HCT116 (cell line): ENCODE data around the gene MRPL50. TPM values are rescaled to one million over a fixed set of nuclear protein-coding genes. Genes with fewer than 3 reads are reported as not detected.

Experiments used
- ATAC-seq: fragments of 200-7000 bp; cut with Tn5 transposase; 2 replicates; pipeline ENCODE4 v1.9.1; 2020; ENCODE audit warnings: mild to moderate bottlenecking, moderate library complexity
- BruUV-seq: library from RNA; stranded (reverse); fragments of 400-500 nt; replicated peaks from 2 replicates; lab custom pipeline; 2021; lab: Mats Ljungman, UMichigan
- CTCF ChIA-PET: fragments of 300-600 bp; sonication (Branson Sonifier 250); formaldehyde crosslinking; loops from one replicate; lab custom pipeline; 2021; ENCODE audit warnings: antibody characterized with exemption; lab: Charles Lee
- POLR2A ChIA-PET: fragments of 300-600, 350-600 bp; sonication (Branson Sonifier 250); formaldehyde crosslinking; loops from one replicate; lab custom pipeline; 2021; ENCODE audit warnings: antibody characterized with exemption; lab: Charles Lee
- RAD21 ChIA-PET, 2 experiments: fragments of 300-600 bp; sonication (Branson Sonifier 250); formaldehyde crosslinking; loops; one replicate each; lab custom pipeline; 2023; ENCODE audit warnings: low total read pairs in 2 of 2; ENCODE audit not compliant: uncharacterized antibody in 2 of 2, unreplicated experiment in 2 of 2, low non-redundant PET in 1 of 2; lab: Charles Lee
- DNase-seq: peaks from one replicate; pipeline ENCODE4 v3.0.0-alpha.2; 2010; ENCODE audit warnings: low read depth, low spot score
- H2AFZ ChIP-seq: fragments of 200-600 bp; shearing (Covaris generic), sonication (generic); 2 replicates; pipeline ENCODE4 v1.6.1; 2017; ENCODE audit warnings: low read depth, mixed run types, mixed read lengths, antibody characterized with exemption, low read length; ENCODE audit not compliant: poor library complexity, severe bottlenecking
- H3K27ac ChIP-seq: 2 replicates; pipeline ENCODE4 v1.5.1; 2012; ENCODE audit warnings: low read depth, low read length
- H3K27me3 ChIP-seq: fragments of 200-600 bp; sonication (generic); 2 replicates; pipeline ENCODE4 v1.6.1; 2016; ENCODE audit warnings: mixed run types, low read length, mixed read lengths; ENCODE audit not compliant: insufficient read depth
- H3K36me3 ChIP-seq, 2 experiments: fragments of 200-500 bp in 1 of 2; fragments of 200-600 bp in 1 of 2; sonication (Bioruptor generic) in 1 of 2; sonication (generic) in 1 of 2; 2 replicates each; pipeline versions ENCODE4 v1.5.1 to v1.6.1; 2014 to 2016; ENCODE audit warnings: low read length in 2 of 2, inconsistent platforms in 1 of 2, mixed read lengths in 1 of 2, mixed run types in 1 of 2; ENCODE audit not compliant: insufficient read depth in 2 of 2, control insufficient read depth in 1 of 2
- H3K4me1 ChIP-seq, 2 experiments: fragments of 200-600 bp in 1 of 2; sonication (generic) in 1 of 2; 2 replicates each; pipeline versions ENCODE4 v1.5.1 to v1.6.1; 2012 to 2017; ENCODE audit warnings: low read length in 2 of 2, inconsistent platforms in 1 of 2, mild to moderate bottlenecking in 1 of 2, mixed read lengths in 1 of 2, mixed run types in 1 of 2, moderate library complexity in 1 of 2; ENCODE audit not compliant: insufficient read depth in 2 of 2, control insufficient read depth in 1 of 2
- H3K4me2 ChIP-seq: fragments of 200-600 bp; sonication (generic); 2 replicates; pipeline ENCODE4 v1.6.1; 2017; ENCODE audit warnings: mixed run types, low read length, mixed read lengths
- H3K4me3 ChIP-seq, 2 experiments: fragments of 200-600 bp in 1 of 2; sonication (generic) in 1 of 2; replicated peaks in 1 of 2; 2 replicates each; pipeline ENCODE4 v1.5.1; 2011 to 2016; ENCODE audit warnings: low read length in 2 of 2, control low read depth in 1 of 2, low read depth in 1 of 2, mild to moderate bottlenecking in 1 of 2, mixed read lengths in 1 of 2, mixed run types in 1 of 2
- H3K79me2 ChIP-seq: fragments of 200-600 bp; sonication (generic); 2 replicates; pipeline ENCODE4 v1.6.1; 2017; ENCODE audit warnings: mild to moderate bottlenecking, mixed run types, low read length, moderate library complexity, mixed read lengths; ENCODE audit not compliant: insufficient read depth
- H3K9ac ChIP-seq: fragments of 200-600 bp; sonication (generic); 2 replicates; pipeline ENCODE4 v1.6.1; 2016; ENCODE audit warnings: low read length, mixed read lengths
- H3K9me2 ChIP-seq: fragments of 200-600 bp; sonication (generic), shearing (Covaris generic); 2 replicates; pipeline ENCODE4 v1.6.1; 2017; ENCODE audit warnings: mixed run types, mild to moderate bottlenecking, moderate library complexity; ENCODE audit not compliant: insufficient read depth
- H3K9me3 ChIP-seq, 2 experiments: fragments of 200-500 bp in 1 of 2; fragments of 200-600 bp in 1 of 2; sonication (Bioruptor generic) in 1 of 2; sonication (generic) in 1 of 2; 2 replicates each; pipeline ENCODE4 v1.6.1; 2014 to 2017; ENCODE audit warnings: low read length in 2 of 2, mixed read lengths in 2 of 2, inconsistent platforms in 1 of 2, low read depth in 1 of 2, mild to moderate bottlenecking in 1 of 2, mixed run types in 1 of 2, moderate library complexity in 1 of 2; ENCODE audit not compliant: control insufficient read depth in 1 of 2, insufficient read depth in 1 of 2
- H4K20me1 ChIP-seq: fragments of 200-600 bp; sonication (generic), shearing (Covaris generic); 2 replicates; pipeline ENCODE4 v1.6.1; 2017; ENCODE audit warnings: mixed run types, mild to moderate bottlenecking, moderate library complexity; ENCODE audit not compliant: insufficient read depth
- ATF3 ChIP-seq: IDR thresholded peaks from 2 replicates; pipeline ENCODE4 v1.6.1; 2012
- CBX3 ChIP-seq: IDR thresholded peaks from 2 replicates; pipeline ENCODE4 v1.6.1; 2012; ENCODE audit warnings: low read depth
- CEBPB ChIP-seq: IDR thresholded peaks from 2 replicates; pipeline ENCODE4 v1.6.1; 2012; ENCODE audit warnings: low read depth
- EGR1 ChIP-seq: IDR thresholded peaks from 2 replicates; pipeline ENCODE4 v1.6.1; 2012; ENCODE audit warnings: low read depth
- ELF1 ChIP-seq: IDR thresholded peaks from 2 replicates; pipeline ENCODE4 v1.6.1; 2012; ENCODE audit warnings: low read depth, borderline replicate concordance
- EZH2 ChIP-seq: fragments of 200-600 bp; sonication (generic); IDR thresholded peaks from 2 replicates; pipeline ENCODE4 v1.6.1; 2017; ENCODE audit warnings: antibody characterized with exemption, mixed run types
- EZH2phosphoT487 ChIP-seq: fragments of 200-600 bp; IDR thresholded peaks from 2 replicates; pipeline ENCODE4 v1.6.1; 2018; ENCODE audit warnings: antibody characterized with exemption, borderline replicate concordance
- FOSL1 ChIP-seq: IDR thresholded peaks from 2 replicates; pipeline ENCODE4 v1.6.1; 2012; ENCODE audit warnings: low read depth
- JUND ChIP-seq: IDR thresholded peaks from 2 replicates; pipeline ENCODE4 v1.6.1; 2012
- MAX ChIP-seq: IDR thresholded peaks from 2 replicates; pipeline ENCODE4 v1.6.1; 2012
- POLR2A ChIP-seq: IDR thresholded peaks from 2 replicates; pipeline ENCODE4 v1.7.0; 2011; ENCODE audit warnings: borderline replicate concordance; ENCODE audit not compliant: insufficient read depth, insufficient read length; ENCODE audit errors: extremely low read depth
- POLR2AphosphoS5 ChIP-seq: IDR thresholded peaks from 2 replicates; pipeline ENCODE4 v1.6.1; 2011; ENCODE audit warnings: mild to moderate bottlenecking, low read depth, low read length, moderate library complexity
- RAD21 ChIP-seq: IDR thresholded peaks from 2 replicates; pipeline ENCODE4 v1.6.1; 2012; ENCODE audit warnings: low read depth, mild to moderate bottlenecking
- SP1 ChIP-seq: IDR thresholded peaks from 2 replicates; pipeline ENCODE4 v1.6.1; 2012; ENCODE audit warnings: low read depth
- SRF ChIP-seq: IDR thresholded peaks from 2 replicates; pipeline ENCODE4 v1.6.1; 2012; ENCODE audit warnings: low read depth
- TCF7L2 ChIP-seq: IDR thresholded peaks from 2 replicates; pipeline ENCODE4 v1.7.0; 2011; ENCODE audit warnings: borderline replicate concordance, inconsistent platforms; ENCODE audit not compliant: insufficient read depth, insufficient read length; ENCODE audit errors: extremely low read depth
- YY1 ChIP-seq: IDR thresholded peaks from 2 replicates; pipeline ENCODE4 v1.6.1; 2011; ENCODE audit warnings: low read length, low read depth, moderate library complexity, mild to moderate bottlenecking; ENCODE audit not compliant: insufficient replicate concordance; ENCODE audit errors: extremely low read depth
- ZBTB33 ChIP-seq: IDR thresholded peaks from 2 replicates; pipeline ENCODE4 v1.6.1; 2011; ENCODE audit warnings: mild to moderate bottlenecking, low read length, moderate library complexity; ENCODE audit not compliant: insufficient replicate concordance; ENCODE audit errors: extremely low read depth
- ZFX ChIP-seq: fragments of 450-650 bp; IDR thresholded peaks from 2 replicates; pipeline ENCODE4 v1.6.1; 2017
- intact Hi-C: fragments of 100-400 bp; cut with micrococcal nuclease; formaldehyde crosslinking; loops from 2 replicates; pipeline ENCODE4 v1.10.0; 2022
- total RNA-seq: library from RNA; stranded (reverse); gene quantifications from one replicate; pipeline ENCODE4 v1.2.1, GENCODE V29; 2021; ENCODE audit not compliant: unreplicated experiment

MRPL50 gene
- total RNA-seq, 1 experiment from 2014 or later = 14.6 TPM

GRCh38 chr9:101427358-101427757 lies 28.9 kb upstream of the MRPL50 start (continued):
- TF ChIP-seq ZBTB33 = no peak

- no peak for ATAC-seq
- CTCF ChIA-PET = interaction anchor here (1.4 kb wide), 1 partner anchor 28 kb away, joined by 3 read pairs; no protein-coding TSS in a partner anchor
- H3K4me1 ChIP-seq = no peaks in the 10 kb centered on the region
Observed at GRCh38 chr9:101421653-101422065, 23.2 kb upstream of the MRPL50 start.

GRCh38 chr9:101419863-101420262 lies 21.4 kb upstream of the MRPL50 start:
- no peaks in the 10 kb centered on the region for H3K79me2 ChIP-seq
- no peak for TF ChIP-seq ATF3
- no peak for TF ChIP-seq ELF1
- TF ChIP-seq EZH2 = no peak
- no peak for TF ChIP-seq POLR2A
- TF ChIP-seq EGR1 = no peak
- no peak for TF ChIP-seq SP1
- no peak for TF ChIP-seq TCF7L2
- TF ChIP-seq ZFX = no peak
- TF ChIP-seq FOSL1 = no peak
- no peak for TF ChIP-seq MAX
- no peak for TF ChIP-seq POLR2AphosphoS5
- TF ChIP-seq YY1 = no peak
- TF ChIP-seq EZH2phosphoT487 = no peak
- TF ChIP-seq CBX3 = no peak
- TF ChIP-seq CEBPB = no peak
- TF ChIP-seq SRF = no peak
- no peak for TF ChIP-seq RAD21
- TF ChIP-seq JUND = no peak
- TF ChIP-seq, all 23 proteins: peak for 0
- no peak overlapping the region for H3K9ac ChIP-seq
- intact Hi-C loops = no loop called here
- H3K36me3 ChIP-seq = no peaks in the 10 kb centered on the region
- no TSS peak for BruUV-seq
- no peaks in the 10 kb centered on the region for H4K20me1 ChIP-seq
- ATAC-seq (no peak), DNase-seq (no peak)
- H3K27me3 ChIP-seq = peaks cover 10% of the 10 kb centered on the region; the same call in 1 of the 2 replicates
- RAD21 ChIA-PET = no interaction called here
- no peaks in the 10 kb centered on the region for H3K4me1 ChIP-seq
- H3K4me2 ChIP-seq = no peak overlapping the region
- H3K9me2 ChIP-seq = no peaks in the 10 kb centered on the region
- CTCF ChIA-PET = no interaction called here
- no peak overlapping the region for H3K27ac ChIP-seq
- POLR2A ChIA-PET = interaction anchor here (1.5 kb wide), 1 partner anchor 21 kb away, joined by 3 read pairs; the partner anchor contains the start of genes MRPL50 and ZNF189
- no peak overlapping the region for H3K4me3 ChIP-seq
- no peaks in the 10 kb centered on the region for H3K9me3 ChIP-seq
- H2AFZ ChIP-seq = no peak overlapping the region

More at GRCh38 chr9:101421653-101422065, 23.2 kb upstream of the MRPL50 start:
- ChIA-PET RAD21 (no interaction called here), POLR2A (interaction anchor here (0.6 kb wide), 1 partner anchor 28 kb away, joined by 7 read pairs; no protein-coding TSS in a partner anchor)
- Histone ChIP-seq H2AFZ (no peak overlapping the region), H3K27ac (no peak overlapping the region), H3K4me2 (no peak overlapping the region), H3K4me3 (no peak overlapping the region), H3K36me3 (no peaks in the 10 kb centered on the region), H3K79me2 (no peaks in the 10 kb centered on the region), H3K9me3 (no peaks in the 10 kb centered on the region), H3K9me2 (no peaks in the 10 kb centered on the region), H3K27me3 (peaks cover 10% of the 10 kb centered on the region; the same call in 1 of the 2 replicates), H4K20me1 (no peaks in the 10 kb centered on the region), H3K9ac (no peak overlapping the region)
- intact Hi-C loops = no loop called here
- TF ChIP-seq POLR2AphosphoS5 (no peak), ELF1 (no peak)
- no peak for DNase-seq
- BruUV-seq = no TSS peak
